ENCODE data around the gene SLC26A4. TPM values are rescaled to one million over a fixed set of nuclear protein-coding genes. Genes with fewer than 3 reads are reported as not detected.

SLC26A4 gene
- total RNA-seq, 1 experiment from 2014 or later: 0.66 TPM

DNA sequence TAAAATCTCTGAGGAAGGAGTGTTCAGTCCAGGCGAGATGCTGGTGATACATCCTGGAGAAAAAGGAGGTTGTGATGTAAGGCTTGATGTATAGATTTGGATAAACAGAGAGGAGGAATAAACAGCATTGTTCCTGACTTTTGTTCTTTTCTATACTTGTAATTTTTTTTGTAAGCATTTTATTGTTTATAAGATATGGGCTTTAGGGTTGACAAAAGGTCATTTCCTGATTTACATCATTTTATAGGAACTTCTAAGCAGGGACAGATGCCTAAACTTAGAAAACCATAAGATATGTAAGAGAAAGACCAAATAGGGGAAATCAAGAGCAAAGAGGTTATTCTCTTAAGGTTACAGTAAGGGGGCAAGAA lies 16.7 kb upstream of the SLC26A4 start (continued):
- no peak for TF ChIP-seq CTCF (IDR thresholded peaks at IDR 0.05 in 2 of 3, conservative IDR thresholded peaks at IDR 0.05 in 1 of 3; ENCODE audit: borderline replicate concordance in 1 of 3, insufficient read depth in 1 of 3, low read depth in 2 of 3, low read length in 2 of 3)
- TF ChIP-seq EZH2 (IDR thresholded peaks at IDR 0.05): no peak
- TF ChIP-seq CEBPB (IDR thresholded peaks at IDR 0.05; ENCODE audit: low read depth): no peak
- no peak for TF ChIP-seq CBX3 (IDR thresholded peaks at IDR 0.05; ENCODE audit: low read depth)

- Histone ChIP-seq H3K27ac (ENCODE audit: low read depth, low read length) (no peak overlapping the region), H3K9ac (ENCODE audit: low read length) (no peak overlapping the region), H4K20me1 (ENCODE audit: insufficient read depth) (no peaks in the 10 kb centered on the region), H3K27me3 (ENCODE audit: insufficient read depth, low read length) (no peaks in the 10 kb centered on the region), H3K4me1 (ENCODE audit: control insufficient read depth in 1 of 2, insufficient read depth in 2 of 2, low read length in 2 of 2) (no peaks in the 10 kb centered on the region), H3K9me3 (ENCODE audit: control insufficient read depth in 1 of 2, insufficient read depth in 1 of 2, low read depth in 1 of 2, low read length in 2 of 2) (no peaks in the 10 kb centered on the region), H3K9me2 (ENCODE audit: insufficient read depth) (no peaks in the 10 kb centered on the region), H3K4me3 (replicated peaks in 1 of 2; ENCODE audit: low read depth in 1 of 2, low read length in 2 of 2) (no peak overlapping the region), H3K79me2 (ENCODE audit: insufficient read depth, low read length) (no peaks in the 10 kb centered on the region), H2AFZ (ENCODE audit: low read depth, low read length, poor library complexity, severe bottlenecking) (no peak overlapping the region), H3K36me3 (ENCODE audit: control insufficient read depth in 1 of 2, insufficient read depth in 2 of 2, low read length in 2 of 2) (no peaks in the 10 kb centered on the region), H3K4me2 (ENCODE audit: low read length) (no peak overlapping the region)
- intact Hi-C loops (cut with micrococcal nuclease): no loop called here
- no TSS peak for BruUV-seq (replicated peaks)
- CTCF ChIA-PET: no interaction called here
- ATAC-seq (no peak), DNase-seq (ENCODE audit: low read depth, low spot score) (no peak)
- POLR2A ChIA-PET: no interaction called here
- RAD21 ChIA-PET (ENCODE audit: low non-redundant PET in 1 of 2, low total read pairs in 2 of 2, uncharacterized antibody in 2 of 2, unreplicated experiment in 2 of 2): no interaction called here
- TF ChIP-seq FOSL1 (IDR thresholded peaks at IDR 0.05; ENCODE audit: low read depth) (no peak), TCF7L2 (IDR thresholded peaks at IDR 0.05; ENCODE audit: borderline replicate concordance, extremely low read depth, insufficient read depth, insufficient read length) (no peak), ATF3 (IDR thresholded peaks at IDR 0.05) (no peak), ELF1 (IDR thresholded peaks at IDR 0.05; ENCODE audit: borderline replicate concordance, low read depth) (no peak), YY1 (IDR thresholded peaks at IDR 0.05; ENCODE audit: extremely low read depth, insufficient replicate concordance, low read depth, low read length) (no peak), RAD21 (IDR thresholded peaks at IDR 0.05; ENCODE audit: low read depth) (no peak), POLR2A (IDR thresholded peaks at IDR 0.05; ENCODE audit: borderline replicate concordance, extremely low read depth, insufficient read depth, insufficient read length) (no peak), POLR2AphosphoS5 (IDR thresholded peaks at IDR 0.05; ENCODE audit: low read depth, low read length) (no peak), EZH2 (IDR thresholded peaks at IDR 0.05) (no peak), EZH2phosphoT487 (IDR thresholded peaks at IDR 0.05; ENCODE audit: borderline replicate concordance) (no peak), CTCF (IDR thresholded peaks at IDR 0.05 in 2 of 3, conservative IDR thresholded peaks at IDR 0.05 in 1 of 3; ENCODE audit: borderline replicate concordance in 1 of 3, insufficient read depth in 1 of 3, low read depth in 2 of 3, low read length in 2 of 3) (no peak), ZFX (IDR thresholded peaks at IDR 0.05) (no peak), ZNF274 (IDR thresholded peaks at IDR 0.05; ENCODE audit: low read depth, low read length) (no peak)
These were observed 16.2 kb upstream of the SLC26A4 start for GRCh38 chr7:107644309-107644974.
